Prostate gland (tissue), 2 donors: ENCODE measurements around the gene DUOX1.

Experiments used
- CTCF ChIP-seq, 4 experiments: fragments of 200-600 bp in 2 of 4; fragments of 450-650 bp in 2 of 4; sonication (generic) in 2 of 4; IDR thresholded peaks; 1 replicate in 3 of 4; 2 replicates in 1 of 4; pipeline ENCODE4 v1.5.1; 2016 to 2019; ENCODE audit warnings: antibody characterized with exemption in 4 of 4, mild to moderate bottlenecking in 2 of 4, moderate library complexity in 2 of 4
- POLR2A ChIP-seq: fragments of 450-650 bp; IDR thresholded peaks from one replicate; pipeline ENCODE4 v1.6.1; 2016; ENCODE audit warnings: antibody characterized with exemption, mild to moderate bottlenecking
- POLR2AphosphoS5 ChIP-seq: sonication (generic); formaldehyde crosslinking; IDR thresholded peaks from one replicate; pipeline ENCODE4 v1.6.1; 2017; ENCODE audit warnings: antibody characterized with exemption

DNA sequence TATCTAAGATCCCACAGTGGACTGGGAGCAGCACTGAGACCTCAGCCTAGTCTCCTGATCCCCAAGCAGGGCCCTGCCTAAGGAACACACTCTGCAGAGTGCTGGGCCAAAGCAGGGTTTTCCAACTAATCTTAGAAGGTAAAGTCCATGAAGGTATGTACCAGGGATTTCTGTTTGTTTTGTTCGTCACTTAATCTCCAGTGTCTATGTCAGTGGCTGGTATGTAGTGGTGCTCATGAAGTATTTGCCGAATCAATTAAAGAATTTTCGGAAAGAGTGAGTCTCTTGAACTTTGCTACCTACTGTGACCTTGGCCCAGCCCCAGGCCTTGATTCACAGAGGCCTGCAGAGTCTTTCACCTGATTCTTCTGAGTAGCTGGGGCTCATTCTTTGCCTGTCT lies 1.7 kb downstream of the DUOX1 start:
- TF ChIP-seq CTCF (IDR thresholded peaks at IDR 0.05) = no peak
- no peak for TF ChIP-seq POLR2A
- TF ChIP-seq POLR2AphosphoS5 = no peak
